22Rv1 (cell line): ENCODE results near the gene LYRM1.

Source experiments
- CTCF ChIP-seq: fragments of 450-650 bp; IDR thresholded peaks from 2 replicates; pipeline ENCODE4 v1.5.1; 2017; ENCODE audit warnings: mild to moderate bottlenecking
- ZFX ChIP-seq: fragments of 450-650 bp; IDR thresholded peaks from 2 replicates; pipeline ENCODE4 v1.6.1; 2017; ENCODE audit warnings: antibody characterized with exemption, borderline replicate concordance

GRCh38 chr16:20880867-20881502 lies 19.6 kb upstream of the LYRM1 start:
- TF ChIP-seq CTCF (no peak), ZFX (no peak)
